H1 (cell line): ENCODE results near the gene ALG9. TPM values are rescaled to one million over a fixed set of nuclear protein-coding genes. Genes with fewer than 3 reads are reported as not detected.

ENCODE experiments used
- CTBP2 ChIP-seq: IDR thresholded peaks from 2 replicates; pipeline ENCODE4 v1.7.0; 2011; ENCODE audit warnings: borderline replicate concordance, mild to moderate bottlenecking, moderate library complexity, mixed read lengths, low read length; ENCODE audit not compliant: insufficient read depth, insufficient read length
- KDM1A ChIP-seq: fragments of 200-600, 300-600 bp; sonication (generic); IDR thresholded peaks from 2 replicates; pipeline ENCODE4 v1.7.1; 2016; ENCODE audit warnings: mild to moderate bottlenecking, low read length, borderline replicate concordance
- KDM5A ChIP-seq: fragments of 200-600 bp; IDR thresholded peaks from 2 replicates; pipeline ENCODE4 v1.7.1; 2012; ENCODE audit warnings: mild to moderate bottlenecking, low read length, inconsistent platforms, mixed read lengths
- polyA plus RNA-seq, 7 experiments: library from polyadenylated mRNA; depleted of rRNA in 3 of 7; stranded (reverse) in 5 of 7; unstranded in 2 of 7; fragments of >200 nt in 5 of 7; fragments of 200-250 nt in 2 of 7; gene quantifications; 1 replicate in 5 of 7; 2 replicates in 1 of 7; 4 replicates in 1 of 7; pipeline versions ENCODE4 v1.2.1 to v1.2.3, GENCODE V29; 2011 to 2013; ENCODE audit warnings: missing spikeins in 2 of 7, mixed read lengths in 2 of 7
- total RNA-seq: library from RNA; stranded (reverse); fragmentation: NEBNext Ultra II Directional; extraction: Animal tissue kit (Norgen Biotek cat#: 25700); gene quantifications from 2 replicates; pipeline ENCODE4 v1.2.1, GENCODE V29; 2021

ALG9 gene
- total and polyA plus RNA-seq, 2 of the 8 experiments (the other 6 are each of a cell fraction or from before 2014, with no cell fraction given): 23.5 to 24.5 TPM

DNA sequence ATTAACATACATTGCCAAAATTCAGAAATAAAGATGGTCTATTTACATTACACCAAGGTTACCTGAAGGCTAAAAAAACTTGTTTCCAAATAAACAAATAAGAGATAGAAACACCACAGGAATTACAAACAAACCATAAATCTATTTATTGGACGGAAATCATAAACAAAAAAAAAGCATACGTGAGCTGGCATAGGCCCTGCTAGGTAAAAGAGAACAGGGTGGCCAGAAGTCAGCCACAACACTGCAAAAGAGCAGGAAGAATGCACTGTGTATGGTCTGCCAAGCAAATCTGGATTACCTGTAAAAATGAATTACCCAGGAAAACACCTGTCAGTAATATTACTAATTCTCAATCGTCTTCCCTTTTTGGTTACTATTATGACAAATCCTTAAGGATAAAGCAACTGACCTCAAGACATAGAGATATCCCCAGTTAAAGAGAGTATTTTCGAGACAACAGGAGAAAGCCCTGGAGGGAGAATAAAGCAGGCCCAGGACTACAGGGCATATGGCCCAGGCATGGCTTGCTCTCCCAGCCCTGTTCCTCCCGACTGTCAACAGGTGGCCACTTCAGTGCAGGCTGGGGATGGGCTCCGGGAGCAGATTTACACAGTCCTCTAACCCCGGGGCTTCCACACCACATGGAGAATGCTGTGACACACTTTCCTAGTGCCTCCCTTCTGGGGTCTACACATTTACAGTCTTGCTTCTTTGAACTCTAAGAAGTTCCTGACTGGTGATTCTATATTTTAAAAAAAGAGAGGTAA lies 123.2 kb downstream of the ALG9 start (continued):
- TF ChIP-seq CTBP2 (no peak), KDM1A (no peak), KDM5A (no peak)
- TF ChIP-seq, all 59 proteins: peak for 0
